GM23338 (cell line): Measurements from ENCODE around the gene BRDT. TPM values are rescaled to one million over a fixed set of nuclear protein-coding genes. Genes with fewer than 3 reads are reported as not detected.

Experiments used
- ATAC-seq: fragments of 200-7000 bp; cut with Tn5 transposase; 3 replicates; pipeline ENCODE4 v1.9.1; 2020
- DNase-seq: peaks from one replicate; pipeline ENCODE4 v3.0.0-alpha.2; 2015; ENCODE audit warnings: low spot score
- H2AFZ ChIP-seq: fragments of 200-600 bp; sonication (generic); 2 replicates; pipeline ENCODE4 v1.8.0; 2016; ENCODE audit warnings: antibody characterized with exemption, mild to moderate bottlenecking, moderate library complexity
- H3F3A ChIP-seq: fragments of 200-600 bp; sonication (generic); replicated peaks from 2 replicates; pipeline ENCODE4 v1.8.0; 2017; ENCODE audit warnings: antibody characterized with exemption, mixed run types, low read depth
- H3K27ac ChIP-seq: fragments of 200-600 bp; sonication (generic); 2 replicates; pipeline ENCODE4 v1.6.1; 2016; ENCODE audit warnings: low read depth
- H3K27me3 ChIP-seq: fragments of 200-600 bp; sonication (generic); 2 replicates; pipeline ENCODE4 v1.8.0; 2016; ENCODE audit warnings: mild to moderate bottlenecking, mixed run types, moderate library complexity; ENCODE audit not compliant: insufficient read depth
- H3K36me3 ChIP-seq: fragments of 200-600 bp; sonication (generic); 2 replicates; pipeline ENCODE4 v1.8.0; 2016; ENCODE audit warnings: mild to moderate bottlenecking; ENCODE audit not compliant: insufficient read depth
- H3K4me1 ChIP-seq: fragments of 200-600 bp; sonication (generic); 2 replicates; pipeline ENCODE4 v1.8.0; 2016; ENCODE audit warnings: mild to moderate bottlenecking, moderate library complexity; ENCODE audit not compliant: insufficient read depth
- H3K4me2 ChIP-seq: fragments of 200-600 bp; sonication (generic); 2 replicates; pipeline ENCODE4 v1.7.1; 2017; ENCODE audit warnings: mixed run types
- H3K4me3 ChIP-seq: fragments of 200-600 bp; sonication (generic); 2 replicates; pipeline ENCODE4 v1.6.1; 2016; ENCODE audit warnings: mixed run types
- H3K79me2 ChIP-seq: fragments of 200-600 bp; sonication (generic); replicated peaks from 2 replicates; pipeline ENCODE4 v1.8.0; 2017; ENCODE audit warnings: mild to moderate bottlenecking; ENCODE audit not compliant: insufficient read depth
- H3K9me2 ChIP-seq: fragments of 200-600 bp; sonication (generic); 2 replicates; pipeline ENCODE4 v1.8.0; 2017; ENCODE audit not compliant: insufficient read depth
- H4K20me1 ChIP-seq: fragments of 200-600 bp; sonication (generic); replicated peaks from 2 replicates; pipeline ENCODE4 v1.8.0; 2017; ENCODE audit warnings: mild to moderate bottlenecking; ENCODE audit not compliant: insufficient read depth
- H3K27ac Mint-ChIP-seq: 2 replicates; pipeline ENCODE4 v1.8.0; 2020; ENCODE audit warnings: inconsistent platforms, mild to moderate bottlenecking, moderate library complexity, mixed read lengths
- H3K27me3 Mint-ChIP-seq: 3 replicates; pipeline ENCODE4 v1.8.0; 2022; ENCODE audit warnings: low read depth, mild to moderate bottlenecking, moderate library complexity, mixed read lengths, inconsistent platforms; ENCODE audit not compliant: insufficient read depth, poor library complexity
- H3K36me3 Mint-ChIP-seq: 3 replicates; pipeline ENCODE4 v1.8.0; 2021; ENCODE audit warnings: low read depth, mild to moderate bottlenecking, inconsistent platforms, moderate library complexity, mixed read lengths
- H3K4me1 Mint-ChIP-seq: 3 replicates; pipeline ENCODE4 v1.8.0; 2020; ENCODE audit warnings: mild to moderate bottlenecking, inconsistent platforms, mixed read lengths
- H3K4me3 Mint-ChIP-seq: 3 replicates; pipeline ENCODE4 v1.8.0; 2021; ENCODE audit warnings: moderate library complexity, mild to moderate bottlenecking, inconsistent platforms, mixed read lengths
- H3K9me3 Mint-ChIP-seq: 3 replicates; pipeline ENCODE4 v1.8.0; 2020; ENCODE audit warnings: moderate library complexity, mild to moderate bottlenecking, inconsistent platforms, mixed read lengths
- CTCF ChIP-seq, 2 experiments: fragments of 200-600 bp in 1 of 2; sonication (generic) in 1 of 2; conservative IDR thresholded peaks; 2 replicates each; pipeline versions ENCODE4 v1.5.1 to v1.6.1; 2016 to 2017; ENCODE audit warnings: antibody characterized with exemption in 2 of 2, low read depth in 2 of 2, mild to moderate bottlenecking in 2 of 2, moderate library complexity in 1 of 2
- EZH2 ChIP-seq: fragments of 200-600 bp; sonication (generic); IDR thresholded peaks from one replicate; pipeline ENCODE4 v1.8.0; 2017; ENCODE audit warnings: antibody characterized with exemption, mild to moderate bottlenecking, low read depth; ENCODE audit not compliant: unreplicated experiment
- EZH2phosphoT487 ChIP-seq: fragments of 200-600 bp; sonication (generic); IDR thresholded peaks from one replicate; pipeline ENCODE4 v1.8.1; 2018; ENCODE audit warnings: antibody characterized with exemption; ENCODE audit not compliant: unreplicated experiment
- JUNB ChIP-seq: IDR thresholded peaks from one replicate; pipeline ENCODE4 v1.6.1; 2016; ENCODE audit warnings: antibody characterized with exemption; ENCODE audit not compliant: unreplicated experiment
- NANOG ChIP-seq: IDR thresholded peaks from 2 replicates; pipeline ENCODE4 v1.6.1; 2016; ENCODE audit warnings: antibody characterized with exemption, borderline replicate concordance
- POLR2AphosphoS5 ChIP-seq: IDR thresholded peaks from 2 replicates; pipeline ENCODE4 v1.6.1; 2016; ENCODE audit warnings: antibody characterized with exemption, low read depth
- REST ChIP-seq: IDR thresholded peaks from one replicate; pipeline ENCODE4 v1.6.1; 2018; ENCODE audit warnings: antibody characterized with exemption; ENCODE audit not compliant: unreplicated experiment
- ZNF114 ChIP-seq: fragments of 250-450 bp; sonication (Bioruptor Pico); IDR thresholded peaks from 2 replicates; pipeline ENCODE4 v1.5.0; 2020; ENCODE audit warnings: mild to moderate bottlenecking, moderate library complexity
- ZNF331 ChIP-seq: fragments of 250-450 bp; sonication (Bioruptor Pico); IDR thresholded peaks from 2 replicates; pipeline ENCODE4 v1.5.0; 2020; ENCODE audit warnings: low read depth, mild to moderate bottlenecking, moderate library complexity
- ZNF462 ChIP-seq: fragments of 250-450 bp; sonication (Bioruptor Pico); IDR thresholded peaks from 2 replicates; pipeline ENCODE4 v1.5.0; 2020; ENCODE audit warnings: mild to moderate bottlenecking, moderate library complexity
- polyA plus RNA-seq: library from polyadenylated mRNA; unstranded; fragments of >200 nt; fragmentation: Nextera tagmentation; extraction: Ambion mirVana; gene quantifications from 2 replicates; pipeline ENCODE4 v1.2.1, GENCODE V29; 2016
- total RNA-seq: library from RNA; depleted of rRNA; stranded (reverse); fragments of >200 nt; shearing (Covaris generic); gene quantifications from 2 replicates; pipeline ENCODE4 v1.2.3, GENCODE V29; 2014
- TF ChIP-seq, protein P1 (sequence below): IDR thresholded peaks from 2 replicates; pipeline ENCODE4 v1.6.1; 2016; ENCODE audit warnings: antibody characterized with exemption

Gene BRDT
- total and polyA plus RNA-seq, 2 experiments from 2014 or later = 0.58 to 0.80 TPM

- peaks cover 5% of the 10 kb centered on the region; the same call in 2 of the 3 replicates for H3K4me1 Mint-ChIP-seq
- no peak for TF ChIP-seq REST
- no peak for TF ChIP-seq ZNF462
- TF ChIP-seq ZNF114 (CRISPR knock-in tag) = no peak
- TF ChIP-seq EZH2phosphoT487 = no peak
- no peak for TF ChIP-seq EZH2
- TF ChIP-seq NANOG = no peak
- TF ChIP-seq CTCF (conservative IDR thresholded peaks at IDR 0.05; ENCODE audit: low read depth in 2 of 2) = no peak
- TF ChIP-seq POLR2AphosphoS5 = no peak
- TF ChIP-seq JUNB = no peak
- TF ChIP-seq, protein P1, sequence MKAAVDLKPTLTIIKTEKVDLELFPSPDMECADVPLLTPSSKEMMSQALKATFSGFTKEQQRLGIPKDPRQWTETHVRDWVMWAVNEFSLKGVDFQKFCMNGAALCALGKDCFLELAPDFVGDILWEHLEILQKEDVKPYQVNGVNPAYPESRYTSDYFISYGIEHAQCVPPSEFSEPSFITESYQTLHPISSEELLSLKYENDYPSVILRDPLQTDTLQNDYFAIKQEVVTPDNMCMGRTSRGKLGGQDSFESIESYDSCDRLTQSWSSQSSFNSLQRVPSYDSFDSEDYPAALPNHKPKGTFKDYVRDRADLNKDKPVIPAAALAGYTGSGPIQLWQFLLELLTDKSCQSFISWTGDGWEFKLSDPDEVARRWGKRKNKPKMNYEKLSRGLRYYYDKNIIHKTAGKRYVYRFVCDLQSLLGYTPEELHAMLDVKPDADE = no peak
- TF ChIP-seq ZNF331 (CRISPR knock-in tag) = no peak
- no peaks in the 10 kb centered on the region for H3F3A ChIP-seq
Measured at GRCh38 chr1:92038695-92039346, 89.6 kb downstream of the BRDT start.

More at GRCh38 chr1:92038695-92039346, 89.6 kb downstream of the BRDT start:
- H3K79me2 ChIP-seq = no peaks in the 10 kb centered on the region
- Mint-ChIP-seq H3K4me3 (no peak overlapping the region), H3K9me3 (no peaks in the 10 kb centered on the region), H3K36me3 (no peaks in the 10 kb centered on the region), H3K27me3 (no peaks in the 10 kb centered on the region), H3K27ac (no peak overlapping the region)
- H2AFZ ChIP-seq = no peak overlapping the region
- no peaks in the 10 kb centered on the region for H3K36me3 ChIP-seq
- no peak overlapping the region for H3K27ac ChIP-seq
- ATAC-seq = no peak
- no peaks in the 10 kb centered on the region for H3K9me2 ChIP-seq
- H3K4me2 ChIP-seq = no peak overlapping the region
- no peaks in the 10 kb centered on the region for H3K4me1 ChIP-seq
- H3K4me3 ChIP-seq = no peak overlapping the region
- H3K27me3 ChIP-seq = no peaks in the 10 kb centered on the region
- no peak for DNase-seq
- H4K20me1 ChIP-seq = no peaks in the 10 kb centered on the region
